ENCODE measurements around the gene NAB2.
"Not testable (repeated sequence)": the region's sequence is repeated elsewhere in the genome, so short reads cannot be mapped to it uniquely, and the experiment has no call there.

NAB2 gene

GRCh38 chr12:57066245-57066644, 22.7 kb upstream of the NAB2 start:
- no peak for DNase-seq (ENCODE audit: low spot score)

GRCh38 chr12:57069523-57069922, 19.4 kb upstream of the NAB2 start:
- DNase-seq (ENCODE audit: low spot score) = no peak

- DNase-seq (ENCODE audit: low spot score) = no peak
Observed at GRCh38 chr12:57072661-57073060, 16.3 kb upstream of the NAB2 start.

DNA sequence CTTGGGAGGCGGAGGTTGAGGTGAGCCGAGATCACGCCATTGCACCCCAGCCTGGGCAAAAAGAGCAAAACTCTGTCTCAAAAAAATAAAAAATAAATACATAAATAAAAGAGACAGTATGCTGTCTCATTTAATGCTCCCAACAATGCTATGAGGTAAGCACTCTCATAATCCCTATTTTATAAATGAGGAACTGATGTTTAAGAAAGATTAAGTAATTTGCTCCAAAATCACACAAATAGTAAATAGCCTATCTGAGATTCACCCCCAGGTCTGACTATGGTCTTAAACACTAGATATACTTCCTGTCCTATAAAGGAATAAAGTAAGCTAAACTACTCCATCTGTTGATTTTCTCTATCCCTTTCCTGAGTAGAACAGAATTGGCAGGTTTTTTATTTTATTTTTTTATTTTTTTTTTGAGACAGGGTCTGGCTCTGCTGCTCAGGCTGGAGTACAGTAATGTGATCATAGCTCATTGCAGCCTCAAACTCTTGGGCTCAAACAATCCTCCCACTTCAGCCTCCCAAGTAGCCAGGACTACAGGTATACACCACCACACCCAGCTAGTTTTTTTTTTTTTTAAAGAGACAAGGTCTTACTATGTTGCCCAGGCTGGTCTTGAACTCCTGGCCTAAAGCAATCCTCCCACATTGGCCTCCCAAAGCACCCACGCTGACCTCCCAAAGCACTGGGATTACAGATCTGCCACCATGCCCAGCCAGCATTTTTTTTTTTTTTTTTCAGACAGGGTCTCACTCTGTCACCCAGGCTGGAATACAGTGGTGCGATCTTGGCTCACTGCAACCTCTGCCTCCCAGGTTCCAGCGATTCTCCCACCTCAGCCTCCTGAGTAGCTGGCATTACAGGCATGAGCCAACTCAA, 15.1 kb upstream of the NAB2 start:
- not testable (repeated sequence) for DNase-seq (ENCODE audit: low spot score)

DNA sequence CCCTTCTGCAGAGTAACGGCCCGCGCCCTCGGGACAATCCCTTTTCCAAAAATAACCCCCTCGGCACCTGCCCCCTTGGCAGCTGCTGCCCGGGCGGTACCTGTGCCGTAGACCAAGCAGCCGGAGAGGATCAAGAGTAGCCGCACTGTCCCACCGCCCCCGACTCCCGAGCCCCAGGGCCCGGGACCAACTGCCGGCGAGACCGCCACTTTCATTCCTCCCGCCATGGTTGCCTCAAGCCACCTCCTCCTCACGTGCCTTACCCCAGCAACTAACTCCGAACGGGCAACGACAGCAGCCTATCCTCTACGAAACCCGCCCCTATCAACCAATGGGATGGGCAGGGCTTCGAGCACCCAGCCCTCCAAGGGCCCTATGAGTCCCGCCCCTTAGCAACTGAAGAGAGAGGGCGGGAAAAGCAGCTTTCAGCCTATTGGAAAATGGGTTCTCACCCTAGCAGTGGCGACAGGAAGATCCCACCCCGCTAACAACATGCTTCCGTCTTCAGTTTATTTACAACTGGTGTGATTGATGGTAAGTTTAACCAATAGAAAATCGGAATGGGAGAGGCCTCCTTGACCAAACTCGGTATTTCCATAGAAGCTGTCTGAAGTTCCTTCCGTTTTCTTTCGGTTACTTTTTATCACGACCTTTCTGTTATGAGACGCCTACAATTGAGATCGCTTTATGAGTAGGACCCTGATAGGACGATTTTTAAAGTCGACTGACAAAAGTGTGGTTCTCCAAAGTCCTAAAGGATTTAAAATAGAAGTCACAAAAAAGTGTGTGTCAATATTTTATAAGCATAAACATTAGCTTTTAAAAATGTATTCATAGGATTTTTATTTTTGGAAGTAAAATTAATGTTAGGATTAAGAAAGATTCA, 10.2 kb upstream of the NAB2 start, which contains the start of gene NEMP1:
TSS of gene NEMP1 (minus strand) at position 273 of the 886 bp plus-strand sequence. CDS start at position 227, 46 bp downstream.
- peak; percentile 93 for DNase-seq (ENCODE audit: low spot score)

DNA sequence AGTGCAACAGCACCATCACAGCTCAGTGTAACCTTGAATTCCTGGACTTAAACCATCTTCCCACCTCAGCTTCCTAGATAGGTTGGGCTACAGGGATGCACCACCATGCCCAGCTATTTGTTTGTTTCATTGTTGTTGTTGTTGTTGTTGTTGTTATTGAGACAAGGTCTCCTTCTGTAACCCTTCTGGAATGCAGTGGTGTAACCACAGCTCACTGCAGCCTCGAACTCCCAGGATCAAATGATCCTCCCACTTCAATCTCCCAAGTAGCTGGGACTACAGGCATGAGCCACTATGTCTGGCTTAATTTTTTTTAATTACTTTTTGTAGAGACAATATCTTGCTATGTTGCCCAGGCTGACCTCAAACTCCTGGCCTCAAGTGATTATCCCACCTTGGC, 9.1 kb upstream of the NAB2 start:
- DNase-seq (ENCODE audit: low spot score) = no peak

- no peak for DNase-seq (ENCODE audit: low spot score)
Observed at GRCh38 chr12:57080855-57081254, 8.1 kb upstream of the NAB2 start.

GRCh38 chr12:57085999-57086492, 2.9 kb upstream of the NAB2 start:
- DNase-seq (ENCODE audit: low spot score) = no peak

GRCh38 chr12:57086493-57087009, 2.4 kb upstream of the NAB2 start:
- DNase-seq (ENCODE audit: low spot score) = no peak

- DNase-seq (ENCODE audit: low spot score) = peak; percentile 91
Observed at GRCh38 chr12:57087010-57087690, 1.8 kb upstream of the NAB2 start.

DNA sequence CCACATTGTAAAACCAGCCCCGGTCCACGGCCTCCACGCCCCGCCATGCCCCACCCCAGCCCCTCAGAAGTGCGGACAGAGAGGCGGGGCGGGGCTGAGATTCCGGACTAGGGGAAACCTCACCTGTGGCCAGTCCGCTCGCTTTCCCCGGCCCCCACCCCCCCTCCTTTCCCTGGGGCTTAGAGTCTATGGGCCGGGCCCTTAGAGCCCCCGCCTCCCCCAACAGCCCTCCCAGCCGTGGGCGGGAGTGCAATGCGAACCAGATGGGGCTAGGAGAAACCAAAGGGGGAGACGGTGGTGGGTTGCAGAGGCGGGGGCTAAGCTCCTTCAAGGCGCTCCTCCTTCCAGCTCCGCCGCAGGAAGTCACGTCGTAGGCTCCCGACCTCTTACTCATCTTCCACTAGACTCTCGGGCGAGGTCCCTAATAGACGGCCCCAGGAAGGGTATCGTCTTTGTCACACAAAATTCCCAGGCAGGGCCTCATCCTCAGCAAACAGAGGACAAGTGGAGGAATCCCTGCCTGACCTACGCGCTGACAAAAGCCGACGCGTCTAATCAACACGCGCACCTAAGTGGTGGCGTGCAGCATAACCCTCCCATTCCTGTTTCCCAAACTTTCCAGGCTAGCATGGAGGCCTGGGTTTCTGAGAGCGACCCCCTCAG, 1.1 kb upstream of the NAB2 start:
- peak; percentile 93 for DNase-seq (ENCODE audit: low spot score)

- DNase-seq (ENCODE audit: low spot score) = peak; percentile 84
Observed at GRCh38 chr12:57089271-57090245, 644 bp downstream of the NAB2 start.

GRCh38 chr12:57090490-57090889, 1.6 kb downstream of the NAB2 start:
- peak; percentile 56 for DNase-seq (ENCODE audit: low spot score)

DNA sequence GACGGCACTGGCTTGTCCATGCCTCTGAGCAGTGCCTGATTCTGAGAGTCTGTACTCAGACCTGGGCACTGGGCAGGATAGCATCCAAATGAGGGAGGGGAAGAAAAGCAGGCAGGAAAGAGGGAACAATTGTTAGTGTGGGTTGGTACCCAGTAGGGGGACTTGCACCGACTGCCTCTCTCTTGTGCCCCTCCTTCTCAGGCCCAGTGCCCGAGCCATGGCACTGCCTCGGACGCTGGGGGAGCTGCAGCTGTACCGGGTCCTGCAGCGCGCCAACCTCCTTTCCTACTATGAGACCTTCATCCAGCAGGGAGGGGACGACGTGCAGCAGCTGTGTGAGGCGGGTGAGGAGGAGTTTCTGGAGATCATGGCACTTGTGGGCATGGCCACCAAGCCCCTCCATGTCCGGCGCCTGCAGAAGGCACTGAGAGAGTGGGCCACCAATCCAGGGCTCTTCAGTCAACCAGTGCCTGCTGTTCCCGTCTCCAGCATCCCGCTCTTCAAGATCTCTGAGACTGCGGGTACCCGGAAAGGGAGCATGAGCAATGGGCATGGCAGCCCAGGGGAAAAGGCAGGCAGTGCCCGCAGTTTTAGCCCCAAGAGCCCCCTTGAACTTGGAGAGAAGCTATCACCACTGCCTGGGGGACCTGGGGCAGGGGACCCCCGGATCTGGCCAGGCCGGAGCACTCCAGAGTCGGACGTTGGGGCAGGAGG, 2.2 kb downstream of the NAB2 start:
- peak; percentile 62 for DNase-seq (ENCODE audit: low spot score)

GRCh38 chr12:57091638-57092528, 3.0 kb downstream of the NAB2 start:
- DNase-seq (ENCODE audit: low spot score) = peak; percentile 62

GRCh38 chr12:57092529-57092862, 3.6 kb downstream of the NAB2 start:
- DNase-seq (ENCODE audit: low spot score) = no peak

DNA sequence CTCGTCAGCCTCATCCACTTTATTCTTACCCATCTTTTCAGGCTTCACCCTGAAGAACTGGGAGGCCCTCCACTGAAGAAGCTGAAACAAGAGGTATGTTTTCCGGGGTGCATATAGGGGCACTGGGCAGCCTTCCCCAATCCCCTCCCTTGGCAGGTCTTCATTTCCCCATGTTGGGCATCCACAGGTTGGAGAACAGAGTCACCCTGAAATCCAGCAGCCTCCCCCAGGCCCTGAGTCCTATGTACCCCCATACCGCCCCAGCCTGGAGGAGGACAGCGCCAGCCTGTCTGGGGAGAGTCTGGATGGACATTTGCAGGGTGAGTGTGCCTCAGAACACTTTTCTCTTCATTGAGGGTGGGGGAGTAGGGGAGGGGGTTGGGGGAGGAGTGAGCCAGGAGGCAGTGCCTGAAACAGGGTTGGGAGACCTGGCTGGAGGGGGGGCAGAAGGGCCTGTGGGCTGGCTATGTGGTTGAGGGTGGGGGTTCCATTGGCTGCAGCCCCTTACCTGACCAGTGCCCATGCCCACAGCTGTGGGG, 4.0 kb downstream of the NAB2 start:
- DNase-seq (ENCODE audit: low spot score) = peak; percentile 65

Data from left forelimb (tissue), 1 donor.